Neural progenitor cell (in vitro differentiated cells): Measurements from ENCODE around the gene CTNNBIP1. TPM values are rescaled to one million over a fixed set of nuclear protein-coding genes. Genes with fewer than 3 reads are reported as not detected.

Experiments
- DNase-seq: peaks from one replicate; pipeline ENCODE4 v3.0.0-alpha.2; 2016; ENCODE audit warnings: low spot score
- H2AFZ ChIP-seq: fragments of 200-600 bp; sonication (generic); replicated peaks from 2 replicates; pipeline ENCODE4 v1.6.1; 2016; ENCODE audit warnings: antibody characterized with exemption
- H3F3A ChIP-seq: fragments of 200-600 bp; sonication (generic); 2 replicates; pipeline ENCODE4 v1.6.1; 2016; ENCODE audit warnings: antibody characterized with exemption, low read depth
- H3K27ac ChIP-seq: fragments of 200-600 bp; sonication (generic); 2 replicates; pipeline ENCODE4 v1.5.1; 2016; ENCODE audit warnings: mild to moderate bottlenecking
- H3K27me3 ChIP-seq: fragments of 200-600 bp; sonication (generic); 2 replicates; pipeline ENCODE4 v1.6.1; 2016; ENCODE audit warnings: mild to moderate bottlenecking, moderate library complexity
- H3K36me3 ChIP-seq: fragments of 200-600 bp; sonication (generic); 2 replicates; pipeline ENCODE4 v1.5.1; 2016
- H3K4me1 ChIP-seq: fragments of 200-600 bp; sonication (generic); 2 replicates; pipeline ENCODE4 v1.6.1; 2016; ENCODE audit warnings: mixed run types
- H3K4me2 ChIP-seq: fragments of 200-600 bp; sonication (generic); 2 replicates; pipeline ENCODE4 v1.6.1; 2016
- H3K4me3 ChIP-seq: fragments of 200-600 bp; sonication (generic); 2 replicates; pipeline ENCODE4 v1.5.1; 2016
- H3K79me2 ChIP-seq: fragments of 200-600 bp; sonication (generic); 2 replicates; pipeline ENCODE4 v1.6.1; 2016; ENCODE audit warnings: low read depth
- H3K9ac ChIP-seq: fragments of 200-600 bp; sonication (generic); 2 replicates; pipeline ENCODE4 v1.6.1; 2016
- H3K9me3 ChIP-seq: fragments of 200-600 bp; sonication (generic); 2 replicates; pipeline ENCODE4 v1.5.1; 2016; ENCODE audit warnings: low read depth
- H4K20me1 ChIP-seq: fragments of 200-600 bp; sonication (generic); 2 replicates; pipeline ENCODE4 v1.6.1; 2016; ENCODE audit warnings: low read depth
- H3K27ac Mint-ChIP-seq: 3 replicates; pipeline ENCODE4 v1.8.0; 2021; ENCODE audit warnings: mixed read lengths
- H3K27me3 Mint-ChIP-seq: 2 replicates; pipeline ENCODE4 v1.8.0; 2022; ENCODE audit warnings: low read depth, mild to moderate bottlenecking, inconsistent platforms, moderate library complexity, mixed read lengths; ENCODE audit not compliant: insufficient read depth
- H3K36me3 Mint-ChIP-seq: 3 replicates; pipeline ENCODE4 v1.8.0; 2021; ENCODE audit warnings: mixed read lengths
- H3K4me1 Mint-ChIP-seq: 3 replicates; pipeline ENCODE4 v1.8.0; 2021; ENCODE audit warnings: mixed read lengths
- H3K4me3 Mint-ChIP-seq: 3 replicates; pipeline ENCODE4 v1.8.0; 2021; ENCODE audit warnings: mild to moderate bottlenecking, moderate library complexity, mixed read lengths
- H3K9me3 Mint-ChIP-seq: 3 replicates; pipeline ENCODE4 v1.8.0; 2020; ENCODE audit warnings: mixed read lengths
- CTCF ChIP-seq: fragments of 200-600 bp; sonication (generic); IDR thresholded peaks from 2 replicates; pipeline ENCODE4 v1.5.1; 2017; ENCODE audit warnings: antibody characterized with exemption, mild to moderate bottlenecking
- EZH2 ChIP-seq: fragments of 200-600 bp; sonication (generic); IDR thresholded peaks from 2 replicates; pipeline ENCODE4 v1.6.1; 2017; ENCODE audit warnings: antibody characterized with exemption, mild to moderate bottlenecking, moderate library complexity
- EZH2phosphoT487 ChIP-seq: fragments of 200-600 bp; sonication (generic); IDR thresholded peaks from 2 replicates; pipeline ENCODE4 v1.6.1; 2017; ENCODE audit warnings: antibody characterized with exemption
- total RNA-seq: library from RNA; depleted of rRNA; stranded (reverse); fragments of >200 nt; gene quantifications from 2 replicates; pipeline ENCODE4 v1.2.3, GENCODE V29; 2015; ENCODE audit warnings: low replicate concordance

CTNNBIP1 gene
- total RNA-seq, 1 donor from 2014 or later: 68.8 TPM

GRCh38 chr1:9889411-9889810, 20.7 kb downstream of the CTNNBIP1 start:
- Histone ChIP-seq H3K9ac (no peak overlapping the region), H3K4me2 (no peak overlapping the region), H3K4me3 (no peak overlapping the region), H3K9me3 (no peaks in the 10 kb centered on the region), H2AFZ (no peak overlapping the region), H3K27ac (peak overlapping the region; percentile 89), H3K79me2 (peaks cover 38% of the 10 kb centered on the region), H3K36me3 (no peaks in the 10 kb centered on the region), H3F3A (peaks cover 72% of the 10 kb centered on the region), H4K20me1 (peaks cover 48% of the 10 kb centered on the region), H3K27me3 (no peaks in the 10 kb centered on the region), H3K4me1 (peaks cover 75% of the 10 kb centered on the region)
- Mint-ChIP-seq H3K9me3 (no peaks in the 10 kb centered on the region), H3K4me3 (peak overlapping the region; percentile 43), H3K36me3 (peaks cover 7% of the 10 kb centered on the region), H3K4me1 (peaks cover 67% of the 10 kb centered on the region), H3K27ac (peak overlapping the region; percentile 92), H3K27me3 (peaks cover 12% of the 10 kb centered on the region)
- TF ChIP-seq CTCF: no peak
- TF ChIP-seq EZH2: no peak
- no peak for TF ChIP-seq EZH2phosphoT487
- DNase-seq: no peak

DNA sequence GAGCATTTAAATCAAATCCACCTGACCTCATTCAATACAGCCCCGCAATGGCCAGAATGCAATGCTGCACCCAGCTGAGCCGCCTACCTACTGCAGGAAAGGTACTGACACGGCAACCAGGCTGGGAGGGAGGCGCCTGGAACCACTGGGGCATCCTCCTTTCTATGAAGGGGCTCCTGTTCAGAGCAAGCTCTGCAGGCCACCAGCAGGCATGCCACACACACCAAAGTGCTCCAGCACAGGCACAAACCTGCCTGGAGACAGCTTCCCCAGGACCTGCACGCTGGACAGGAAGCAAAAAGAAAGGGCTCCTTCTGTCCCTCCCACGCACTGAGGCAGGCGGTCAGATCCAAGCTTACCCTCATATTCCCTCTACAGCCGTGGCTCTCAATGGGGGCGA, 21.2 kb downstream of the CTNNBIP1 start:
- peaks cover 38% of the 10 kb centered on the region for H3K79me2 ChIP-seq
- H3K4me2 ChIP-seq: no peak overlapping the region
- H3F3A ChIP-seq: peaks cover 73% of the 10 kb centered on the region
- Mint-ChIP-seq H3K27ac (no peak overlapping the region), H3K9me3 (no peaks in the 10 kb centered on the region), H3K36me3 (peaks cover 7% of the 10 kb centered on the region), H3K27me3 (peaks cover 12% of the 10 kb centered on the region), H3K4me1 (peaks cover 67% of the 10 kb centered on the region), H3K4me3 (no peak overlapping the region)
- H3K27me3 ChIP-seq: no peaks in the 10 kb centered on the region
- peaks cover 50% of the 10 kb centered on the region for H4K20me1 ChIP-seq
- H3K4me3 ChIP-seq: no peak overlapping the region
- no peak overlapping the region for H2AFZ ChIP-seq
- TF ChIP-seq EZH2 (no peak), CTCF (no peak), EZH2phosphoT487 (no peak)
- no peak for DNase-seq
- H3K9ac ChIP-seq: no peak overlapping the region
- peak overlapping the region; percentile 44 for H3K27ac ChIP-seq
- H3K9me3 ChIP-seq: no peaks in the 10 kb centered on the region
- no peaks in the 10 kb centered on the region for H3K36me3 ChIP-seq
- peaks cover 76% of the 10 kb centered on the region for H3K4me1 ChIP-seq

GRCh38 chr1:9887070-9887469, 23.0 kb downstream of the CTNNBIP1 start:
- H3K27ac Mint-ChIP-seq: peak overlapping the region; percentile 53
- peaks cover 56% of the 10 kb centered on the region for H3K4me1 Mint-ChIP-seq
- Histone ChIP-seq H3K4me2 (peak overlapping the region; percentile 45), H3K4me1 (peaks cover 65% of the 10 kb centered on the region), H3K27me3 (no peaks in the 10 kb centered on the region), H3K9ac (no peak overlapping the region), H3K27ac (peak overlapping the region; percentile 77), H3F3A (peaks cover 56% of the 10 kb centered on the region), H3K4me3 (no peak overlapping the region), H3K9me3 (no peaks in the 10 kb centered on the region), H2AFZ (no peak overlapping the region), H3K79me2 (peaks cover 38% of the 10 kb centered on the region), H4K20me1 (peaks cover 36% of the 10 kb centered on the region), H3K36me3 (no peaks in the 10 kb centered on the region)
- no peak overlapping the region for H3K4me3 Mint-ChIP-seq
- peaks cover 9% of the 10 kb centered on the region for H3K36me3 Mint-ChIP-seq
- no peak for DNase-seq
- no peaks in the 10 kb centered on the region for H3K9me3 Mint-ChIP-seq
- TF ChIP-seq EZH2phosphoT487: no peak
- TF ChIP-seq CTCF: no peak
- TF ChIP-seq EZH2: no peak
- H3K27me3 Mint-ChIP-seq: peaks cover 20% of the 10 kb centered on the region
